GM13976 (cell line): ENCODE results near the gene SPECC1.

ENCODE experiments used
- DNase-seq: peaks from one replicate; pipeline ENCODE4 v3.0.0; 2012; ENCODE audit warnings: low spot score
- in situ Hi-C: fragments of 300-500 bp; cut with MboI; formaldehyde crosslinking; loops from one replicate; pipeline ENCODE4 v1.12.0; 2022; ENCODE audit warnings: low sequenced_read_pairs, mixed read lengths, inconsistent platforms; ENCODE audit not compliant: unreplicated experiment
- TF ChIP-seq, protein P1 (sequence below): IDR thresholded peaks from 2 replicates; pipeline ENCODE4 v1.5.1; 2012; ENCODE audit warnings: borderline replicate concordance, mild to moderate bottlenecking; ENCODE audit not compliant: insufficient read depth; ENCODE audit errors: extremely low read depth, missing control alignments, control extremely low read depth

SPECC1 gene

DNA sequence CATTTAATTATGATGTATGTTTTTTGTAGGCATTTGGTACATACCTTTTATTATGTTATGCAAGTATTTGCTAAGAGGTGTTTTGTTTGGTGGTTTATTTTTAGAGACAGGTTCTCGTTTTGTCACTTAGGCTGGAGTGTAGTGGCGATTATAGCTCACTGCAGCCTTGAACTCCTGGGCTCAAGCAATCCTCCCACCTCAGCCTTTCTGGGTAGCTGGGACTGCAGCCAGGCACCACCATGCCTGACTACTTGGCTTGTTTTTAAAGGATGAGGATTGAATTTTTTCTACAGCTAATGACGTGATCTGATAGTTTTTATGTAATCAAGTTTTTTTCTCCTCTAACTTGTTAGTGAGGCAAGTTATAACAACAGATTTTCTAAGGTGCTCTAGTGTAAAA lies 199.6 kb downstream of the SPECC1 start:
- in situ Hi-C loops = no loop called here
- TF ChIP-seq, protein P1, sequence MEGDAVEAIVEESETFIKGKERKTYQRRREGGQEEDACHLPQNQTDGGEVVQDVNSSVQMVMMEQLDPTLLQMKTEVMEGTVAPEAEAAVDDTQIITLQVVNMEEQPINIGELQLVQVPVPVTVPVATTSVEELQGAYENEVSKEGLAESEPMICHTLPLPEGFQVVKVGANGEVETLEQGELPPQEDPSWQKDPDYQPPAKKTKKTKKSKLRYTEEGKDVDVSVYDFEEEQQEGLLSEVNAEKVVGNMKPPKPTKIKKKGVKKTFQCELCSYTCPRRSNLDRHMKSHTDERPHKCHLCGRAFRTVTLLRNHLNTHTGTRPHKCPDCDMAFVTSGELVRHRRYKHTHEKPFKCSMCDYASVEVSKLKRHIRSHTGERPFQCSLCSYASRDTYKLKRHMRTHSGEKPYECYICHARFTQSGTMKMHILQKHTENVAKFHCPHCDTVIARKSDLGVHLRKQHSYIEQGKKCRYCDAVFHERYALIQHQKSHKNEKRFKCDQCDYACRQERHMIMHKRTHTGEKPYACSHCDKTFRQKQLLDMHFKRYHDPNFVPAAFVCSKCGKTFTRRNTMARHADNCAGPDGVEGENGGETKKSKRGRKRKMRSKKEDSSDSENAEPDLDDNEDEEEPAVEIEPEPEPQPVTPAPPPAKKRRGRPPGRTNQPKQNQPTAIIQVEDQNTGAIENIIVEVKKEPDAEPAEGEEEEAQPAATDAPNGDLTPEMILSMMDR = no peak
- DNase-seq = no peak

DNA sequence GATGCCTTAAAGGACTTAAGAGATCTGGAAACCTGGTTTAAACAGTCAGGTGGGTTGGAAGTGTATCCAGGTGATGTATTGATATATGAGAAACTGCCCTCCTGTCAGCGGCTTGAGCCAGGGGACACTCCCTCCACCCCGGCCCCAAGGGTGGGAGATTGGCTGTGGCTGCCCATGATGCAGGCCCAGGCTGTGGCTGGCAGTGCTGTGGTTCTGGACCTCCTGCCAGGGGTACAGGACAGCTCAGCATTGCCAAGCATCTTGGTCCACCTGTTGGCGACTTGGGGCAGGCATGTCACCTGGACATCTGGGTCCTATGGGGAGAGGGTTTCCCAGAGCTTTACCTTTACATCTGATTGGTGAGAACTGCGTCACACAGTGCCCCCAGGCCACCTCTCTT lies 201.0 kb downstream of the SPECC1 start:
- in situ Hi-C loops = no loop called here

GRCh38 chr17:20210614-20211013 lies 201.5 kb downstream of the SPECC1 start:
- in situ Hi-C loops = no loop called here
- no peak for DNase-seq
- TF ChIP-seq, protein P1 = no peak

More for the DNA sequence above, 201.0 kb downstream of the SPECC1 start:
- TF ChIP-seq, protein P1 = no peak
- DNase-seq = no peak

GRCh38 chr17:20211246-20211645 lies 202.1 kb downstream of the SPECC1 start:
- no peak for DNase-seq
- in situ Hi-C loops = no loop called here
- TF ChIP-seq, protein P1 = no peak

- DNase-seq = no peak
- in situ Hi-C loops = no loop called here
- TF ChIP-seq, protein P1 = no peak
These were observed 204.3 kb downstream of the SPECC1 start for GRCh38 chr17:20213449-20213848.

DNA sequence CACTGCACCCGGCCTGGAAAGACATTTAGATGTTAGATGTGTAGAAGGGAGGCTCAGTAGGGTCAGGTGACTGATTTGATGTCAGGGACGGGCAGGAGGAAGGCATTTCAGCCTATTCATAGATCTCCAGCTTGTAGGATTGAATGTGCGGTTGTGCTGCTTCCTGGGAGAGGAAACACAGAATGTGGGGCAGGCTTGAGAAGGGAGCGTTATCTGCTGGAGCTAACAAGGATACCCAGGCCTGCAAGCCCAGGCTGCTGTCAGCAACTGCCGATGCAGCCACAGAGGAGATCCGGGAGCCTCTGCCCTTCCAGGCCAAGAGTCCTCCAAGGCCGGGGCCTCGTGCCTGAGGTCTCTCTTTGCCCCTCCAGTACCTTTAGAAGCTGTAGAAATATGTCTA lies 205.6 kb downstream of the SPECC1 start:
- TF ChIP-seq, protein P1 = no peak
- in situ Hi-C loops = no loop called here

More for the DNA sequence above, 205.6 kb downstream of the SPECC1 start:
- DNase-seq = no peak
